HUES64 (cell line): ENCODE data around the gene JMJD1C.

Source experiments
- H3K27ac ChIP-seq: 2 replicates; pipeline ENCODE4 v1.7.0; 2013; ENCODE audit warnings: low read depth, low read length, inconsistent platforms
- H3K27me3 ChIP-seq: 2 replicates; pipeline ENCODE4 v1.6.1; 2013; ENCODE audit warnings: mild to moderate bottlenecking, low read length; ENCODE audit not compliant: insufficient read depth
- H3K36me3 ChIP-seq: 2 replicates; pipeline ENCODE4 v1.6.1; 2013; ENCODE audit warnings: mild to moderate bottlenecking, low read length; ENCODE audit not compliant: insufficient read depth
- H3K4me1 ChIP-seq: 2 replicates; pipeline ENCODE4 v1.6.1; 2013; ENCODE audit warnings: mild to moderate bottlenecking, low read length, moderate library complexity; ENCODE audit not compliant: insufficient read depth
- H3K4me3 ChIP-seq: 2 replicates; pipeline ENCODE4 v1.5.1; 2013; ENCODE audit warnings: mild to moderate bottlenecking, low read length, moderate library complexity
- H3K9ac ChIP-seq: 2 replicates; pipeline ENCODE4 v1.6.1; 2013; ENCODE audit warnings: mild to moderate bottlenecking, low read depth, low read length
- H3K9me3 ChIP-seq: 2 replicates; pipeline ENCODE4 v1.6.1; 2013; ENCODE audit warnings: low read depth, low read length; ENCODE audit not compliant: insufficient read depth

Gene JMJD1C

DNA sequence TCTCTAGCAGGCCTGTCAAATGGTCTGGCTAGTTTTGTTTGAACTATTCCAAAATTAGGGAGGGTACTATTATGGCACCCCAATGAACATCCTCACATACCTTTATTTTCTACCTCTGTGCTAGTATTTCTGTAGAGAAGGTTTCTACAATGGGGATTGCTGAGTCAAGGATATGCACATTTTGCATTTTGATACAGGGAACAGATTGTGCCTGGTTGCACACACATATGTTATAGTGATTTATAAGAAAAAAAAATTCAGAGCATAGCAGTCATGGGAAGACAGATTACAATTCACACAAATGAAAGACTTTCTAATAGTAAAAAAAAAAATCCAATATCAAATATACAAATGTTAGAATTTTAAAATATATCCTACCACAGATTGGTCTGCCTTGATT is 346.7 kb downstream of the JMJD1C start:
- no peaks in the 10 kb centered on the region for H3K27me3 ChIP-seq
- H3K4me1 ChIP-seq, result peaks cover 6% of the 10 kb centered on the region; the same call in 1 of the 2 replicates
- H3K9ac ChIP-seq, result no peak overlapping the region
- H3K27ac ChIP-seq, result no peak overlapping the region
- H3K9me3 ChIP-seq, result peaks cover 5% of the 10 kb centered on the region; the same call in 1 of the 2 replicates
- H3K36me3 ChIP-seq, result no peaks in the 10 kb centered on the region
- no peak overlapping the region for H3K4me3 ChIP-seq
